H1 (cell line): ENCODE results near the gene SPTLC3. TPM values are rescaled to one million over a fixed set of nuclear protein-coding genes. Genes with fewer than 3 reads are reported as not detected.

Experiments
- CTCF ChIA-PET: fragments of 300-600 bp; sonication (Branson Sonifier 250); formaldehyde crosslinking; loops from one replicate; lab custom pipeline; 2021; ENCODE audit not compliant: partially characterized antibody; lab: Charles Lee
- POLR2A ChIA-PET: fragments of 300-600 bp; sonication (Branson Sonifier 250); formaldehyde crosslinking; loops from one replicate; lab custom pipeline; 2021; ENCODE audit warnings: inconsistent platforms; ENCODE audit not compliant: partially characterized antibody; lab: Charles Lee
- DNase-seq, 2 experiments: peaks; one replicate each; pipeline versions ENCODE4 v3.0.0 to v3.0.0-alpha.2; 2010 to 2022; ENCODE audit warnings: low spot score in 2 of 2, low read depth in 1 of 2, mixed read lengths in 1 of 2
- FAIRE-seq: peaks from 2 replicates; lab custom pipeline; 2011; peaks lifted over from hg19 to GRCh38; lab: Jason Lieb, UNC
- H2AFZ ChIP-seq: 2 replicates; pipeline ENCODE4 v1.8.1; 2012; ENCODE audit warnings: low read length, inconsistent platforms
- H2AK5ac ChIP-seq: 2 replicates; pipeline ENCODE4 v1.6.1; 2013; ENCODE audit warnings: low read depth, low read length
- H2BK120ac ChIP-seq: replicated peaks from 2 replicates; pipeline ENCODE3; 2013; ENCODE audit warnings: low read depth, low read length, inconsistent platforms
- H2BK12ac ChIP-seq: 2 replicates; pipeline ENCODE4 v1.6.1; 2013; ENCODE audit warnings: low read depth, low read length
- H2BK15ac ChIP-seq: 2 replicates; pipeline ENCODE4 v1.6.1; 2013; ENCODE audit warnings: low read length
- H2BK20ac ChIP-seq: 2 replicates; pipeline ENCODE4 v1.6.1; 2013; ENCODE audit warnings: low read length
- H2BK5ac ChIP-seq: 2 replicates; pipeline ENCODE4 v1.6.1; 2013; ENCODE audit warnings: low read depth, low read length
- H3K14ac ChIP-seq: 2 replicates; pipeline ENCODE4 v1.6.1; 2013; ENCODE audit warnings: inconsistent platforms; ENCODE audit not compliant: insufficient read length
- H3K18ac ChIP-seq: 2 replicates; pipeline ENCODE4 v1.6.1; 2013; ENCODE audit warnings: low read length; ENCODE audit errors: extremely low read depth
- H3K23ac ChIP-seq: 2 replicates; pipeline ENCODE4 v1.6.1; 2013; ENCODE audit warnings: inconsistent platforms; ENCODE audit not compliant: insufficient read length
- H3K23me2 ChIP-seq: 2 replicates; pipeline ENCODE4 v1.6.1; 2013; ENCODE audit warnings: low read depth, low read length
- H3K27ac ChIP-seq: 2 replicates; pipeline ENCODE4 v1.6.1; 2011; ENCODE audit warnings: low read depth, low read length, inconsistent platforms
- H3K27me3 ChIP-seq, 4 experiments: replicated peaks in 1 of 4; 1 replicate in 1 of 4; 2 replicates in 3 of 4; pipeline versions ENCODE4 v1.6.1 to v1.8.1; 2011 to 2013; ENCODE audit warnings: low read length in 3 of 4, mild to moderate bottlenecking in 3 of 4, inconsistent platforms in 2 of 4, mixed read lengths in 2 of 4, moderate library complexity in 1 of 4; ENCODE audit not compliant: control insufficient read depth in 3 of 4, insufficient read depth in 3 of 4; ENCODE audit errors: extremely low read depth in 1 of 4
- H3K36me3 ChIP-seq, 4 experiments: 2 replicates each; pipeline versions ENCODE4 v1.6.1 to v1.8.1; 2011 to 2013; ENCODE audit warnings: mild to moderate bottlenecking in 4 of 4, low read length in 3 of 4, moderate library complexity in 2 of 4, control low read depth in 1 of 4, inconsistent platforms in 1 of 4; ENCODE audit not compliant: insufficient read depth in 4 of 4, control insufficient read depth in 2 of 4
- H3K4ac ChIP-seq: replicated peaks from 2 replicates; pipeline ENCODE3; 2013; ENCODE audit warnings: low read length, low read depth, mixed read lengths, inconsistent platforms; ENCODE audit not compliant: insufficient read length
- H3K4me1 ChIP-seq, 4 experiments: replicated peaks in 1 of 4; 1 replicate in 1 of 4; 2 replicates in 3 of 4; pipeline versions ENCODE4 v1.6.1 to v1.8.1; 2011 to 2013; ENCODE audit warnings: low read length in 3 of 4, inconsistent platforms in 2 of 4, mixed read lengths in 1 of 4; ENCODE audit not compliant: insufficient read depth in 4 of 4, control insufficient read depth in 3 of 4
- H3K4me2 ChIP-seq, 2 experiments: 2 replicates each; pipeline versions ENCODE4 v1.6.1 to v1.8.1; 2011 to 2013; ENCODE audit warnings: low read depth in 2 of 2, low read length in 2 of 2, control low read depth in 1 of 2, inconsistent platforms in 1 of 2, mild to moderate bottlenecking in 1 of 2; ENCODE audit not compliant: insufficient read depth in 1 of 2
- H3K4me3 ChIP-seq, 4 experiments: fragments of 200-600, 300-600 bp in 1 of 4; sonication (generic), shearing (Covaris generic), sonication (Bioruptor Twin) in 1 of 4; 2 replicates each; pipeline versions ENCODE4 v1.5.1 to v1.8.1; 2011 to 2016; ENCODE audit warnings: low read length in 4 of 4, low read depth in 3 of 4, control low read depth in 2 of 4, inconsistent platforms in 2 of 4, mild to moderate bottlenecking in 2 of 4, mixed read lengths in 1 of 4, moderate library complexity in 1 of 4; ENCODE audit not compliant: insufficient read depth in 2 of 4; ENCODE audit errors: extremely low read depth in 1 of 4
- H3K56ac ChIP-seq: replicated peaks from 2 replicates; pipeline ENCODE3; 2013; ENCODE audit warnings: low read depth, mild to moderate bottlenecking, mixed read lengths, low read length, inconsistent platforms; ENCODE audit not compliant: insufficient read length
- H3K79me1 ChIP-seq: 2 replicates; pipeline ENCODE4 v1.6.1; 2013; ENCODE audit warnings: low read depth, low read length, control low read depth
- H3K79me2 ChIP-seq, 2 experiments: 2 replicates each; pipeline versions ENCODE4 v1.6.1 to v1.8.1; 2012 to 2013; ENCODE audit warnings: low read length in 2 of 2, mild to moderate bottlenecking in 2 of 2, inconsistent platforms in 1 of 2; ENCODE audit not compliant: insufficient read depth in 2 of 2, control insufficient read depth in 1 of 2
- H3K9ac ChIP-seq, 4 experiments: replicated peaks in 1 of 4; 1 replicate in 1 of 4; 2 replicates in 3 of 4; pipeline versions ENCODE4 v1.6.1 to v1.8.1; 2011 to 2013; ENCODE audit warnings: low read depth in 3 of 4, low read length in 3 of 4, control low read depth in 2 of 4, mild to moderate bottlenecking in 2 of 4, moderate library complexity in 2 of 4, inconsistent platforms in 1 of 4; ENCODE audit errors: extremely low read depth in 1 of 4
- H3K9me3 ChIP-seq, 2 experiments: 2 replicates each; pipeline versions ENCODE4 v1.6.1 to v1.8.1; 2012 to 2013; ENCODE audit warnings: mild to moderate bottlenecking in 2 of 2, moderate library complexity in 2 of 2, control low read depth in 1 of 2, inconsistent platforms in 1 of 2, low read depth in 1 of 2, low read length in 1 of 2, mixed read lengths in 1 of 2; ENCODE audit not compliant: insufficient read depth in 2 of 2
- H4K20me1 ChIP-seq, 2 experiments: replicated peaks in 1 of 2; 2 replicates each; pipeline versions ENCODE3 to v1.8.1; 2011 to 2013; ENCODE audit warnings: inconsistent platforms in 2 of 2, low read length in 2 of 2, mild to moderate bottlenecking in 1 of 2; ENCODE audit not compliant: insufficient read depth in 2 of 2, control insufficient read depth in 1 of 2
- H4K5ac ChIP-seq: 2 replicates; pipeline ENCODE4 v1.6.1; 2013; ENCODE audit warnings: low read length, low read depth, mixed read lengths, inconsistent platforms; ENCODE audit not compliant: insufficient read length
- H4K8ac ChIP-seq: 2 replicates; pipeline ENCODE4 v1.8.0; 2013; ENCODE audit warnings: mild to moderate bottlenecking, moderate library complexity, low read length, inconsistent platforms; ENCODE audit not compliant: insufficient read depth; ENCODE audit errors: extremely low read depth
- H4K91ac ChIP-seq: replicated peaks from 2 replicates; pipeline ENCODE3; 2013; ENCODE audit warnings: low read length, mixed read lengths, inconsistent platforms; ENCODE audit not compliant: insufficient read length
- ASH2L ChIP-seq: fragments of 200-600, 300-600 bp; sonication (generic); IDR thresholded peaks from one replicate; pipeline ENCODE4 v1.7.1; 2017; ENCODE audit warnings: low read length
- NANOG ChIP-seq: IDR thresholded peaks from 2 replicates; pipeline ENCODE4 v1.6.1; 2011; ENCODE audit warnings: low read length, low read depth, mild to moderate bottlenecking, inconsistent platforms; ENCODE audit not compliant: insufficient read depth, poor library complexity, severe bottlenecking
- POLR2A ChIP-seq, 2 experiments: IDR thresholded peaks; 1 replicate in 1 of 2; 2 replicates in 1 of 2; pipeline ENCODE4 v1.6.1; 2011; ENCODE audit warnings: low read depth in 2 of 2, low read length in 2 of 2, mild to moderate bottlenecking in 2 of 2; ENCODE audit errors: control extremely low read depth in 1 of 2
- RAD21 ChIP-seq, 2 experiments: IDR thresholded peaks in 1 of 2; conservative IDR thresholded peaks in 1 of 2; 2 replicates each; pipeline ENCODE4 v1.6.1; 2011; ENCODE audit warnings: low read depth in 2 of 2, low read length in 2 of 2, improper control_type of control experiment in 1 of 2, inconsistent platforms in 1 of 2, mild to moderate bottlenecking in 1 of 2, moderate library complexity in 1 of 2
- SP2 ChIP-seq: IDR thresholded peaks from 2 replicates; pipeline ENCODE4 v1.6.1; 2012; ENCODE audit warnings: mild to moderate bottlenecking, low read length, inconsistent platforms
- WGBS, 2 experiments: shearing (Covaris generic) in 1 of 2; methylation state at CpG; one replicate each; pipeline versions ENCODE4 v1.1.6 to v1.1.7; 2013 to 2015; ENCODE audit warnings: low lambda C conversion rate in 2 of 2, mixed read lengths in 2 of 2, inconsistent platforms in 1 of 2, low coverage in 1 of 2, missing lambda C conversion rate in 1 of 2; ENCODE audit not compliant: insufficient replicate concordance in 2 of 2, insufficient coverage in 1 of 2, insufficient read length in 1 of 2; ENCODE audit errors: extremely low coverage in 1 of 2, missing lambda C conversion rate in 1 of 2; 5-methylcytosine and 5-hydroxymethylcytosine counted together
- polyA plus RNA-seq, 7 experiments: library from polyadenylated mRNA; depleted of rRNA in 3 of 7; stranded (reverse) in 5 of 7; unstranded in 2 of 7; fragments of >200 nt in 5 of 7; fragments of 200-250 nt in 2 of 7; gene quantifications; 1 replicate in 5 of 7; 2 replicates in 1 of 7; 4 replicates in 1 of 7; pipeline versions ENCODE4 v1.2.1 to v1.2.3, GENCODE V29; 2011 to 2013; ENCODE audit warnings: missing spikeins in 2 of 7, mixed read lengths in 2 of 7
- total RNA-seq: library from RNA; stranded (reverse); fragmentation: NEBNext Ultra II Directional; extraction: Animal tissue kit (Norgen Biotek cat#: 25700); gene quantifications from 2 replicates; pipeline ENCODE4 v1.2.1, GENCODE V29; 2021

The SPTLC3 gene
- total and polyA plus RNA-seq, 2 of the 8 experiments (the other 6 are each of a cell fraction or from before 2014, with no cell fraction given), result 0.23 to 0.82 TPM

DNA sequence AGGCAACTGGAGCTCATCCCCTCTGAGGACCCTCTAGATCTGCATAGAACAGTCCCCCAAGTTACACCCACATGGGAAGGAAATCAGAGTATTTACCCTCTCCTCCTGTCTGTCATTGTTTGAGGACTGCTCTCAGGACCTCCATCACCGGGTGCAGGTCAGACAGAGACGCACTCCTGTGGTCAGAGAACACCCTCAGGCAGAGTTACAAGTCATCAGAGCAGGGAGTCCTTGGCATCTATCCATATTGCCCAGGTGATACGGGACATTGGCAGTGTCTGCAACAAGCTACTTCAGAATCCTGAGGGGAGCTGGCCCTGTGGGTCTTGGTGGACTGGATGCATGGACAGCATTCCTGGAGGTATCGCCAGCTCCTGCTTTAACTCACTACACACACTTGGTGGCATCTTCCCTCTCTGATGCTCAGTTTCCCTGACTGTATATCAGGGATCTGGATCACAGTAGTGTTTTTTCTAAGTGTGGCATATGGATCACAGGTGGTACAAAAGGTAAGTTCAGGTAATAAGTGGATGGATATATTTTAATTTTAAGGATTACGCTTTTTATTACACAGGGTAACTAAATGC, 197.2 kb downstream of the SPTLC3 start:
- Histone ChIP-seq H4K91ac (no peak overlapping the region), H3K79me2 (no peaks in the 10 kb centered on the region), H2AK5ac (no peak overlapping the region), H2BK20ac (no peak overlapping the region), H2AFZ (no peak overlapping the region), H4K20me1 (no peaks in the 10 kb centered on the region), H3K56ac (no peak overlapping the region), H2BK5ac (no peak overlapping the region), H3K18ac (no peak overlapping the region), H3K9ac (no peak overlapping the region), H2BK15ac (no peak overlapping the region), H4K8ac (no peak overlapping the region), H2BK120ac (no peak overlapping the region), H3K23ac (no peak overlapping the region), H3K27ac (no peak overlapping the region), H3K36me3 (no peaks in the 10 kb centered on the region), H3K4me1 (peaks cover 0 to 2% (median 0%) of the 10 kb centered on the region in 4 experiments; a peak in 2 of 7 replicates), H4K5ac (no peak overlapping the region), H3K4ac (no peak overlapping the region), H3K79me1 (no peaks in the 10 kb centered on the region), H3K9me3 (no peaks in the 10 kb centered on the region), H3K4me2 (no peak overlapping the region), H3K4me3 (no peak overlapping the region), H3K14ac (no peak overlapping the region), H3K23me2 (peaks cover 3% of the 10 kb centered on the region), H2BK12ac (0 out of 2 replicates have a peak overlapping the region, but pooled peaks have one; percentile 5), H3K27me3 (no peaks in the 10 kb centered on the region)
- ChIA-PET CTCF (interaction anchor here (1.0 to 2.0 kb wide), 2 partner anchors 96 to 340 kb away, joined by 3 to 6 read pairs; no protein-coding TSS in a partner anchor), POLR2A (no interaction called here)
- no peak for DNase-seq
- TF ChIP-seq NANOG (no peak), RAD21 (IDR thresholded peaks at IDR 0.05 in 1 of 2, conservative IDR thresholded peaks at IDR 0.05 in 1 of 2; ENCODE audit: low read depth in 2 of 2, low read length in 2 of 2) (no peak), POLR2A (IDR thresholded peaks at IDR 0.05; ENCODE audit: control extremely low read depth in 1 of 2, low read depth in 2 of 2, low read length in 2 of 2) (no peak), ASH2L (no peak), SP2 (no peak)
- no peak for FAIRE-seq
- WGBS, 2 experiments, result 80% methylated on average over 5 of the region's 5 CpGs; no CpG with 5 or more reads in 1 of the 2 experiments
